NCI-H82 treated with DMSO at 0.1 percent for 48 hours (cell line): ENCODE results near the gene PRG2.

ENCODE experiments used
- DNase-seq: peaks from one replicate; lab custom pipeline; 2025; ENCODE audit not compliant: unreplicated experiment; lab: John Stamatoyannopoulos, UW

Gene PRG2

GRCh38 chr11:57390535-57390934, at the start of gene PRG2:
Gene PRG2, minus strand, starts transcription at chr11:57390650. Its CDS starts 706 bp downstream, at chr11:57389944.
- DNase-seq, result no peak

DNA sequence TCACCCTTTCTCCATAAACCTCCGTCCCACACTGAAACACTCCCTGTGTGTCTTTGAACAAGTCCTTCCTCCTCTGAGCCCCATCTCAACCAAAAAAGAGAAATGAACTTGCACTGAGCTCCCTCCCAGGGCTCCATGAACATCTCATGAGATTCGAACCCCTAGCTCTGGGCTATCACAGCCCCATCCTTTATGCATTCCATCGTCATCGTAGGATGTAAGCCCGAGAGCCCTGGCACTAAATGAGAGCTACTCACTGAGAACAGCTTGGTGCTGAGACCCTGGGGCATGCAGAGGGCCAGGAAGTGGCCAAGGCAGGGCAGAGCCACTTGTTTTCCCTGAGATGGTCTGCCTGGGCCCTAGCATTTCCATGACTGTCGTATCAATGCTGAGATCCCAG, 49.3 kb upstream of the PRG2 start:
- DNase-seq, result no peak

DNA sequence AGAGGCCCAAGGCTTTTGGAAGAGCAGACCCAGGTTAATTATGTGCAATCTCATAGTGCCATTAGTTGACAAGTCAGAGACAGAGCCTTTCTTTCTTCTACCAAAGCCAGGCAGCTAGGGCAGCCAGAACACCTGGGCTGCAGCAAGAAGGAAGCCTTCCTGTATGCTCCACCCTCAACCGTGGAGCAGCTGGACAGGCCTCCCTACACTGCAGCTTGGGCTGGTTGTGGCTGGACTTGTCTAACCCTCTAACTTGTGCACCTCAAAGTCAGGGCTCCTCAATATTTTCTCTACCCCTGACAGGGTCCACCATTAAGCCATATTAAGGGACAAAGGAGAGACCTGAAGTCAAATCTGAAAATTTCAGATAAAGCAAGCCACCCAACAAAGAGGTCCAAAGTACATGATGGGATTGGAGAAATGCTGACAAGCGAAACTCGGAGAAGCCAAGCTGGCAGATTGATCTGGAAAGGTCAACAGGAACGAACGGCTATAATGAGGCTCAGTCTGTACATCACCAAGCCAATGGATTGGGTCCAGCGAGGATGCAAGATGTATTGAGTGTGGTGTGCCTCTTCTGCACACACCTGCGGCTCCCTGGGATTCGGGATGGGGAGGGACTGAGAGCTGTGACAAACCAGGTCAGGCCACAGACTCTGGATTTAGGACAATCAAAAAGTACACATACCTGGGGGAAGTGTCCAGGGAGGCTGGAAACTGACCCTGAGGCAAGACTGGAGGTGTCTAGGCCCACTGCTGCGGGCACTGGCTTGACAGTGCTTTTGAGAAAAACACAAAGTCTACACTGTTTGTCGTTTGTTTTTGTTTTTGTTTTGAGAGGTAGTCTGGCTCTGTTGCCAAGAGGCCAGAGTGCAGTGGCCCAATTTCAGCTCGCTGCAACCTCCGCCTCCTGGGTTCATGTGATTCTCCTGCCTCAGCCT, 48.2 kb upstream of the PRG2 start:
- DNase-seq, result no peak

GRCh38 chr11:57436031-57436430, 45.6 kb upstream of the PRG2 start:
- DNase-seq, result no peak

DNA sequence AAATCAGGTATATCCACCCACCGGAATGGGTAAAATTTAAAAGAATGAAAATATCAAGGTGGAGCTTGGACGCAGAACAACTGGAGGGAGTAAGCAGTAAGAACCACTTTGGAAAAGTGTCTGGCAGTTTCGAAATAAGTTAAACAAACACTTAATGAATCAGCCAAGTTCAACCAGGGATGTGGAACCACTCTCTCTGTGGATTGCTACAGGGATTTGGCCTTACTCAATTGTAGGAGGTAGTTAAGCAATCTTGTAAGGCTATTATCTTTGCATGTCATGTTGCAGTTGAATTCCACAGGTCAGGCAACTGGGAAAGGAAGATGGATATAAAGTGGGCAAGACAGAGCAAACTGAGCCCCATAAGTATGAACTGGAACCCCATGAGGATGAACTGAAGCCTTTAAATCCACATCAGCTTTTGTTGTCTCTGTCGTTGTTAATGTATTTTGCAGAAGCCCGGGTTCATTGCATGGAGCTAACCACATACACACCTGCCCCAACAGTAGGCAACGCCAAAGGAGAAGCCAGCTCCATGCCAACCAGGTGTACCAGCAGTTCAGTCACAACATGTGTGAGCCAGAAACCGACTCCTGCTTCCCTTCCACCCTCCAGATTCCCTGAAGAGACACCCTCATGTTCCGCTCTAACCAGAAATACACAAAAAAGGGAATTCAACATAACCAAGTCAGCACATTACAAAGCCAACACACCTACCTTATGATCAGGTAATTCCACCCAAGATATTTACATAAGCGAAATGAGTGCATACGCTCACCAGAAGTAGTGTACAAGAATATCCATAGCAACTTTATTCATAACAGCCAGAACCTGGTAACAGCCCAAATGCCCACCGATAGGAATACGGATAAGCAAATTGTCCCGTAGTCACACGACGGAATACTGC, 44.4 kb upstream of the PRG2 start:
- no peak for DNase-seq

DNA sequence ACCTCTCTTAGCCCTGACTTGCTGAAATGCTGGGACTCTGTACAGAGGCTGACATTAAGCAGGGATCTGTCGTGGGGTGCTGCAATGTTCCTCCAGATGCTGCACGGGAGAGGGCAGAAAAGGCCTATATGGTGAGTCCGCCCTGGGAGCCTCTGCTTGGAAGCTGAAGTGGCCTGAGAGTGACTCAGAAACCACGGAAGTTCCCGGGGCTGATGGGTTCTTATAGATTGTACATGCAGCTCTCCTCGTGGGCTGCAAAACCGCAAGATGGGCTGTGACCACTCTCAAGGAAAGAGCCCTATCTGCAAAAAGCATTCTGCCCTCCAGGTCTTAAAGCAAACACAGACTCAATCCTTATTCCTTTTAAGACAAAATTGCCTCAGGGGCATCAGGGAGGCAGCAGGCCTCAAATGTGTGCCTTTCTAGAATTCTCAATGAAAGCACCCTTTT, 42.3 kb upstream of the PRG2 start:
- no peak for DNase-seq

- DNase-seq, result no peak
Observed at GRCh38 chr11:57432149-57432561, 41.7 kb upstream of the PRG2 start.

DNA sequence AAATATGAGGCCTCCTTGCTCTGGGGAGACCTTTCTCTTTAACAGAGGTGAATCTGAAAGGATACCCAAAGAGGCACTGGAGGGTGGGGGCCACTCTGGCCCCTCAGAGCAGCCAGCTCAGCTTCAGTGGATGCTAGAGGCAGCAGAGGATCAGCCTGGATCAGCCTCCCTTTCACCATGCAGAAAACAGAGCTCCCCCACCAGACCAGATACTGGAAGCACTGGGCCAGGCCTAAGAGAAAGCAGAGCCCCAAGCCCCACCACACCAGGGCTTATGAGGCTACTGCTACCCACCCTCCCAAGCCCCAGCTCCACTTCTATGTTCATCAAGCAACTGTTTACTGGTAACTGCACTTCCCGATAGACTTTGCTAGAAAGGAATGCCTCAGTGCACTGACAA, 40.5 kb upstream of the PRG2 start:
- DNase-seq, result no peak

DNA sequence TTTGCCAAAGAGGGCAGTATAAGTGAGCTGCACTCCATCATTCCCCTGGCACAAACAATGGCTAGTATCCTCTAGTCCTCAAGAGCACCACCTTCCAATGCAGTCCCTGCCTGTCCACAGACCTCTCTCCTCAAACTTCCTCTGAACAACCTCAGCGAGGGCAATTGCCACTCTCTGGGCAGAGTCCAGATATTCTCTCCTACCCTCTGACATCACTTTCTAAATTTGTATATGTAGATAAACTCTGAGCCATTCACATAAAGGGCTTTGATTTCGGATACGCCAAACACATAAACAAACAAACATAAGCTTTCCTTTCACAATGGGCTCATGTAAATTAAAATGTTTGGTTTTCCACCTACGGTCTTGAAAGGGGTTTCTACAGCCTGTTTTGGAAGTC, 39.5 kb upstream of the PRG2 start:
- DNase-seq, result no peak

DNA sequence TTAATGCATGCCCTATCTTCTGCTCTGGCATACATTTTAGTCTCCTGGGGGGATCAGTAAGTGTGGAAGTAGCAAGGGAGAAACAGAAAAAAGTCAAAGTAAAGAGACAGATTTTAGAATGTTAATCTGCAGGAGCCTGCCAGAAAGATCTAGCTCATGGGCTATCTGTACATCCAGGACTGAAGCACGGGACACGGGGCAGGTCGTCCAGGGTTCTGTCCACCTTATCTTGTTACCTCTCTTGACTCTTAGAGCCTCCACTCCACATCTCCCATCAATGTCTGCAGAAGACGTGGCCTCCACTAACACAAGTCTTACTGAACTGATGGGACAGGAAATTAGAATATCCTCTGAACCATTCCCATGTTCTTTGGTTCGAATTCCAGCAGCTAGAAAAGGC, 38.2 kb upstream of the PRG2 start:
- DNase-seq, result no peak

GRCh38 chr11:57427727-57428082, 37.3 kb upstream of the PRG2 start:
- DNase-seq, result no peak

- peak; percentile 15 for DNase-seq
Observed at GRCh38 chr11:57426929-57427726, 36.7 kb upstream of the PRG2 start, which contains the start of gene SLC43A3. Gene SLC43A3, minus strand, starts transcription at chr11:57427121. Its CDS starts 949 bp downstream, at chr11:57426172.

DNA sequence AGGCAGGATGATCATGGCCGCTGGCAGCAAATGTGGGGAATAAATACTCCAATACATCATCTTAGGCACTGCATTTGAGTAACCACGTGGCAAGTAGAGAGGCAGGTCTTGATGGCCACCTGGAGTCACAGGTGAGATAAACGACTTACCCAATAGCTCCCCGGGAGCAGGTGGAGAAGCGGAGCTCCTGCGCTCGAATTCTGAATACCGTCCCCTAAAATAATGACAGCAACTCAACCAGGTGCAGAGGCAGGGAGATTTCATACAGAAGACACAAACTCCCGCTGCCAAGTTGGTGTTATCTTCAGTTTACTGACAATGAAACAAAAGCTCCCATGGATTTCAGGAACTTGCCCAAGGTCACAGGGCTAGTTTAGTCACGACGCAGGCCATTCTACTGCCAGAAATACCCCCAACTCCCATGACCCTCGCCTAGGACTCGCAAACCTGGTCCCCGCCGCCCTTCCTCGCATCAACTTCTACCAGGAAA, 36.0 kb upstream of the PRG2 start:
- no peak for DNase-seq

DNA sequence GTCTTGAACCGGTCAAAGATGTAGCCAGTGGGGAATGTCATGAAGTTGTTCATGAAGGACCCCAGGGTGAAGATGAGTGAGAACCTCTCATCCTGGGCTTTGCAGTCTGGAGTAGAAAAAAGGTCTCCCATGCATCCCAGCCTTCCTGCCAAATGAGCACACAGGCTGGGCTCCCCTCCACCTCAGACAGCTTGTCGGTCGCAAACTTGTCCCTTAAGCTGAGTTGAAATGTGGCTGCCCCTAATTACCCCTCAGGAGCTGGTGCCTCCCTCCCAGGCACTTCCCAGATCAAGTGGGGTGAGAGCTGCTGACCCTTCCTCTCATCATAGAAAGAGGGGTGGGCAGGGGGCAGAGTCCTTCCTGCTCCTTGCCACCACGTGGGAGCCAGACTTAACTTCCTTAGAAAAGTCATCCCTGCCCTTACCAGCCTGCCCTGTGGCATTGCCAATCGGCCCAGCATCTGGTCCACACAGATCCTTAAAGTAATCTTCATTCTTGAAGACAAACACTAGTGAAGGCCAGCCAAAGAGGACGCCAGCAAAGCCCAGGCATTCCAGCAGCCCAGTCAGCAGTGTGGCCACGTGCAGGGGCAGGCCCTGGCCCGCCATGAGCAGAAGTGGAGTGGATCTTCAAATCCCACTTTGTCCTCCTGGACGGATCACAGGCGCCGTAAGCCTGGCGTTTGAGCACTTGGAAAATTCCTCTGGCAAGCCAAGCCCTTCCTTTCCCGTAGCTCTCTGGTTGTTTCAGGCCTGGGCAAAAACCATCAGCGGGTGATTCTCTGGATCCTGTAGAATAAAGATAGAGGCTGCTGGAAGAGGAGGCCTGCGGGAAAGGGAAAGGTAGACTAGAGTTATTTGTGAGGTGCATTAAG, 35.4 kb upstream of the PRG2 start:
- DNase-seq, result no peak

GRCh38 chr11:57424792-57425564, 34.5 kb upstream of the PRG2 start:
- no peak for DNase-seq

- no peak for DNase-seq
Observed at GRCh38 chr11:57424137-57424791, 33.8 kb upstream of the PRG2 start.

DNA sequence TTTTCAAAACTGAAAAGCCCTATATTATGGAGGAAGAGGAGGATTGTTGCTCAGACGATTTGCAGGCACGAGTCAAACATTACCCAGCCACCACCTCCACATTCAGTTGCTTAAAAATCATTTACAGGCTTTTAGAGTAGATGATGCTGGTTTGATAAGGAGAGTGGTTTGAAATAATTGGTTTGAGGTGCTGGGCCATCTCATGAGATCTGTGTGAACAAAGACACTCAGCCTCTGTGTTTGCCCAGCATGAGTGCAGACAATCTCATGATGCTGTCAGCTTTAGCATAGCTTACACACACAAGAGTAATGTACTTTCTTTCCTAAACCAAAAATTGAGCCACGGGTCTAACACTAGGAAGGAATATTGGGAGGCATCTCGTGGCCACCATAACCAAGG, 32.2 kb upstream of the PRG2 start:
- DNase-seq, result no peak

DNA sequence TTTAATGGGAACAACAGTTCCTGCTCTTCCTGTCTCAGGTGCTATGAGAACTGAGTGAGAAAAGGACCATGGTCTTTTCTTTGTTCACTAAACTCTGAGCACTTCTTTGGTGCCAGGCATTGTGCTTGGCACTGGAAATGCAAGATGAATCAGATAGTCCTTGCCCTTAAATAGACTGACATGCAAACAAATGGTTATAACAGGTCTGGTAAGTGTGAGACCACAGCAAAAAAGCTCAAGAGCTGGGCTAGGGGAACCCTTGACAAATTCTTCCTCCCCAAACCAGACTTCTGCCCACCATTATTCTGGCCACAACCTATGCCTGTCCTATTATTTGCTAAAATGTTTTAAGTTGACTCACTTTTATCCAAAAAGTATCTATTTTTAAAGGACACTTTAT, 31.4 kb upstream of the PRG2 start:
- DNase-seq, result no peak

DNA sequence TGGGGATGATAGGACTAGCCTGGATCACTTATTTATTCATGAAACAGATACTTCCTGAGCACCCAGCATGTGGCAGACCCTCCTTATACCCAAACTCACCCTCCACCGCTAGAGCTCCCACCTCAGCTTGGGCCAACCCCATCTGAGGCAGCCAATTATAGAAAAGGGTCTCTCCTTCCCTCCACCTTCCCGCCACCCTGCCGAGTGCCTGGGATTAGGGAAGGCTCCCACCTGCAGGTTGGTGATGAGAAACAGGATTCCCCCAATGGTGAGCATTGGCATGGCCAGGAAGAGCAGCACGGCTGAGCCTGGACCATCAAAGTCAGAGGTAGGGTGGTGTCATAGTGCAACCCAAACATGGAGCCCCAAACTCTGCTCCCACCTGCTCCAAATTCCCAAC, 30.6 kb upstream of the PRG2 start:
- DNase-seq, result no peak
